Measurements from ENCODE around the gene RNF220.
"Not testable (repeated sequence)": the region's sequence is repeated elsewhere in the genome, so short reads cannot be mapped to it uniquely, and the experiment has no call there.

Gene RNF220

GRCh38 chr1:44545961-44546360 lies 140.9 kb downstream of the RNF220 start:
- no peak for DNase-seq (ENCODE audit: extremely low read depth in 1 of 2, low read depth in 1 of 2)

- DNase-seq (ENCODE audit: extremely low read depth in 1 of 2, low read depth in 1 of 2): no peak
Measured at GRCh38 chr1:44546403-44547053, 141.5 kb downstream of the RNF220 start.

DNA sequence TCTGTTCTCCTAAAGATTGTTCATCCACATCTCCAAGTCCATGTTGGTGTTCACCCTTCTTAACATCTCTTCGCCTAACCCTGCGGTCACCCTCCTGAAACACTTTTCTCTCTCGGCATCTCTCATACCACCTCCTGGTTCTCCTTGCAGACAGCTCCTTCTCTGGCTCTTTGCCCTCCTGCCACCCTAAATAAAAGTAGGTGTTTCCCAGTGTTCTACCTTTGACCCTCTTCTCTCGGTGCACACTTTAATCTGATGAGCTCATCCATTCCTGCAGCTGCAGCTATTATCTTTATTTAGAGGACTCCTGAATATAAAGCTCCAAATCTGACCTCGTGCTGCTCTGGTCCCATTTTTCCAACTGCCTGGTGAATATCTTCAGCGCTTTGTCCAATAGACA lies 142.3 kb downstream of the RNF220 start:
- DNase-seq (ENCODE audit: extremely low read depth in 1 of 2, low read depth in 1 of 2): no peak

DNA sequence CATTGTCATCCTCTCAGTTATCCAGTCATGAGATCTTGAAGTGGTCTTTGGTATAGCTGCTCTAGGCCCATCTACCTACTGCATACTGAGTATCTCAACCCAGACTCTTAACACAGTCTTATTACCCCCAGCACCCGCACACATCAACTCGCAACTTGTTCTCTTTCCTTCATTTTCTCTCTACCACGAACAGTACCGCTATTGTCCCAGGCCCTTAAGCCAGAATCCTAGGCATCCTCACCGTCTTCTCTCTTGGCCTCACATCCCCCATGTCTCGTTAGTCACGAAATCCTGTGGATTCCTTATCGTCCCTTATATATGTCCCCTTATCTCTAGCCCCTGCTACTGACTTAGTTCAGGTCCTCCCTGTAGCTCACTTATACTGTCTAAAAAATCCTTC lies 142.8 kb downstream of the RNF220 start:
- no peak for DNase-seq (ENCODE audit: extremely low read depth in 1 of 2, low read depth in 1 of 2)

DNA sequence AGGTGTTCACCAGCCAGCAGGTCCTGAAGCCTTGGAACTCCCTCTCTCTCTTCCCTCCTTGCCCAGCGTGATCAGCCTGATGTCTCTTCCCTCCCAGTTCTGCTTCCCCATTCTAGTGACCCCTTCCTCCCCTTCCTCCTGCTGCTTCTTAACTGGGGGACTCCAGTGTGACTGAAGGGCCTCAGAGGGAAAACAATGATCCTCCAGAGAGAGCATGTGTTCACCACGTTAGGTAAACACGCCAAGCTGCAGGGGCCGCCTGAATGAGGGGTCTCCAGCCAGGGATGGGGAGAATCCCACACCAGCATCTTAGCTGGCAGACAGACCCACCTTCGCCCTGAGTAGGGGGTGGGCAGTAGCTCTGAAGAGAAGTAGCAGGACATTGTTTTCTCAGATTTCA lies 144.5 kb downstream of the RNF220 start:
- DNase-seq (ENCODE audit: extremely low read depth in 1 of 2, low read depth in 1 of 2): no peak

GRCh38 chr1:44553127-44553758 lies 148.2 kb downstream of the RNF220 start:
- no peak for DNase-seq (ENCODE audit: extremely low read depth in 1 of 2, low read depth in 1 of 2)

GRCh38 chr1:44553771-44554170 lies 148.7 kb downstream of the RNF220 start:
- DNase-seq (ENCODE audit: extremely low read depth in 1 of 2, low read depth in 1 of 2): no peak

DNA sequence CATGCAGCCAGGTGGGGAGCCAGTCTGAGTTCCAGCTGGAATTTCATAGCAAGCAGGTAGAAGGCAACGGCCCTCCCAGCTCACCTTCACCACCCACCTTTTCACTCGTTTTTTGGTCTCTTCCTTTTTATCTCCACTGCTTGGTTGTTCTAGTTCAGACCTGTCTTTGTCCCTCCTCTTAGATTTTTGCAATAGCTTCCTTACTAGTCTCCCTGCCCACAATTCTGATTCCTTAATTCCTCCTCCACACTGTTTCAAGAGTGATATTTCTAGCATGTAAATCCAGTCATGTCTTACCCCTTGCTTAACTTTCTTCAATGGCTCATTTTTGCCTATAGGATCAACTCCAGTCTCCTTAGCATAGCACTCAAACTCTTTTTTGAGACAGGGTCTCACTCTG lies 149.7 kb downstream of the RNF220 start:
- no peak for DNase-seq (ENCODE audit: extremely low read depth in 1 of 2, low read depth in 1 of 2)

DNA sequence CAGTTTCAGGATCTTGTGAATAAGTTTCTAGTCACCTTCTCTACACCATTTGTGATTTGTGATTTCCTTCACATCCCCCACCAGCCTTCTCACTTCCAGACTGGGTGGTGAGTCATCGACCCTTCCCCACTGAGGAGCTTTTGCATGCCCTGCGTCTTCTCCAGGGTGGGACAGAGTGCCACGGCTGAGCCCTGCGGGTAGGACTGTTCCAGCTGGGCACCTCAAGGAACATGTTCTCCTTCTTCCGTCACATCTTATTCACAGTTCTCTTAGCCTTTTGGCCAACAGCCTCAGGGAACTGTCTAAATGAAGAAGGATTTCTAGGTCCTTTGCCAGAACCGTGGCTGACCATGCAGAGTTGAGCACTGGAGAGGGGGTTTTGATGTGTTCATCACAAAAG lies 152.7 kb downstream of the RNF220 start:
- no peak for DNase-seq (ENCODE audit: extremely low read depth in 1 of 2, low read depth in 1 of 2)

DNA sequence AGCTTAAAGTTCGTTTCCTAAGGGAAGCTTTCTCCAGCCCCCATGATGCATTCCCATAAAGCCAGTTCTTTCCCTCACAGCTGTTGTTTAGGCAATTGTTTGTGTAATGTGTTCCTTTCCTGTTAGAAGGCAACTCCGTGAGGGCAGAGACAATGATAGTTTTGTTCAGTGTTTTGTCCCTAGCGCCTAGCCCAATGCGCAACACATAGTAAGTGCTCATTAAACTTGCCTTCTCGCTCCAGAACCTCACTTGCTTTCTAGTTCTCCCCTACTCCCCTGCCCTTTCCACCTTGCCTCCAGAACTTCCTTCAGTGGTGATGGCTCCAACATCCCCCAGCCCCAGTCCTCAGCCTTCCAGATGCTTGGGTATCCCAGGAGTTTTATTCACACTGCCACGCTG lies 153.8 kb downstream of the RNF220 start:
- DNase-seq (ENCODE audit: extremely low read depth in 1 of 2, low read depth in 1 of 2): no peak

DNA sequence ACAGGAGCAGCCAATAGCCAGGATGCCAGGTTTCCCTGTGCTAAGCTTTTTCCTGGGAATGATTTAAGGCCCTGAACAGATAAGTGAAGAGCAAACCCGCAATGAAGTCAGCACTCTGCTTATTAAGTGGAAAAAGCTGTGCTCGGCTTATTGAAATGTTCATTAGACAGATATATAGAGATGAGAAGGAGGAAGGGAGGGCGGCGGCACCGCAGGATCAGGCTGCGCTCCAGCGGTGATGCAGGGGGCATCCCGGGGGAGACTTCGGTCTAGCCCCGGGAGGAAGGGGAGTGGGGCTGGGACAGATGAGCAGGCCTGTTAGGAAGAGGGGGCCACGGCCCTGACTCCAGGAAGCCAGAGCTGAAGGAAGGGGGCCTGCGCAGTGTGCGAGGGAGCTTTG lies 154.3 kb downstream of the RNF220 start:
- DNase-seq (ENCODE audit: extremely low read depth in 1 of 2, low read depth in 1 of 2): no peak

DNA sequence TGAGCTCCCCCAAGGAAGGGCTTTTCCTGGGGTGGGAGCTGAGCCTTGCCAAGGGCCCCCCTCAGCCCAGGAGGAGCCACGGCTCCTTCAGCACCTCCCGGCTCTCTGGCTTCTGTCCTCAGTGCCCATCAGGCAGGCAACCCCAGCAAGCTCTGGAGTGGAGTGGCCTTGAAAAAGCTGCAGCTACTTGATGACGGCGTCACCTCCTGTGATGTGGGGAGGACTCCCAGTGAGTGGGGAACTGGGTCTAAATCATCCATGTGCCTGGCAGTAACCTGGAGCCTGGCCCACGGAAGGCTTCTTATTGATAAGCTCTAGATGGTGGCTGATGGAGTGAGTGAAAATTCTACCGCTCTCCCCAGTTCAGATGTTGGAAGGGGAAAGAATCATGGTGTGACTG lies 154.9 kb downstream of the RNF220 start:
- DNase-seq (ENCODE audit: extremely low read depth in 1 of 2, low read depth in 1 of 2): no peak

- not testable (repeated sequence) for DNase-seq (ENCODE audit: extremely low read depth in 1 of 2, low read depth in 1 of 2)
Measured at GRCh38 chr1:44560696-44561095, 155.6 kb downstream of the RNF220 start.

DNA sequence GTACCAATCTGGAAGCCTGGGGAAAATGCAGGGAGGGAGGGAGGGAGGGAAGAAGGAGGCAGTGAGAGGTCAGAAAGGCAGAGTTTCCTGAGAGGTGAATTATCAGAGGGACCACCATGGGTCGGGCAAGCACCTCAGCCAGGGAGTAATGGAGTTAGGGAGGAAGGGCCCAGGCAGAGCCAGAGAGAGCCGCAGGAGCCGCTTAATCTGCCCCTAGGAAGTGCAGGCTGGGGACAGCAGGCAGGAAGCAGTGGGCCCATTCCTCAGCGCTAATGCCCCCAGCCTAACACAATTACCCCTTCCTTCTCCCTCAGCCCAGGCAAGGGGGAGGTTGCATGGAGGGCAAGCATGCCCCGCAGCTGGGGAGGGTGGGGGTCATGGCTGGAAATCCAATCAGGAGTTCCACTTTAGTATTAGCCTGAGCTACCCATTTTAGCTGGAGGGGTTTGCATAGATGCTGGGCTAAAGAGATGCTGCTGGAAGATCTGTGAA lies 160.2 kb downstream of the RNF220 start:
- no peak for DNase-seq (ENCODE audit: extremely low read depth in 1 of 2, low read depth in 1 of 2)

DNA sequence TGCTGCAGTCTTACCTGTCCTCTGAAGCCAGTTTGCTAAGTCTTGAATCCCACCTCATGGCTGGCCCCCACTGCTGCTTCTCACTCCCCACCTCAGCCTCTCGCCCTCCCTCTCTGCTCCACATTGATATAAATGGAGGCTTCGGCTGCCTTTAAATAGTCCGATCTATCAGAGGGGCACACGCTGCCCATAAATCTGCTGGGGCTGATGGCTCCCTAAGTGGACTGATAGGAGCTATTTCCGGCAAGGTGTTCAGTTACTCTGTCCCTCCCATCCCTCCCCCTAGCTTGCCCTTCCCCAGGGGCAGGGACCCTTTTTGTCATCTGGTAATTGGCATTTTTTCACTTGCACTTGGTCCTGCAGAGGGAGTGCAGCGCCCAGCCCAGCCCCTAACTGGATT lies 160.8 kb downstream of the RNF220 start:
- DNase-seq (ENCODE audit: extremely low read depth in 1 of 2, low read depth in 1 of 2): no peak

- no peak for DNase-seq (ENCODE audit: extremely low read depth in 1 of 2, low read depth in 1 of 2)
Measured at GRCh38 chr1:44566281-44567046, 161.4 kb downstream of the RNF220 start.

DNA sequence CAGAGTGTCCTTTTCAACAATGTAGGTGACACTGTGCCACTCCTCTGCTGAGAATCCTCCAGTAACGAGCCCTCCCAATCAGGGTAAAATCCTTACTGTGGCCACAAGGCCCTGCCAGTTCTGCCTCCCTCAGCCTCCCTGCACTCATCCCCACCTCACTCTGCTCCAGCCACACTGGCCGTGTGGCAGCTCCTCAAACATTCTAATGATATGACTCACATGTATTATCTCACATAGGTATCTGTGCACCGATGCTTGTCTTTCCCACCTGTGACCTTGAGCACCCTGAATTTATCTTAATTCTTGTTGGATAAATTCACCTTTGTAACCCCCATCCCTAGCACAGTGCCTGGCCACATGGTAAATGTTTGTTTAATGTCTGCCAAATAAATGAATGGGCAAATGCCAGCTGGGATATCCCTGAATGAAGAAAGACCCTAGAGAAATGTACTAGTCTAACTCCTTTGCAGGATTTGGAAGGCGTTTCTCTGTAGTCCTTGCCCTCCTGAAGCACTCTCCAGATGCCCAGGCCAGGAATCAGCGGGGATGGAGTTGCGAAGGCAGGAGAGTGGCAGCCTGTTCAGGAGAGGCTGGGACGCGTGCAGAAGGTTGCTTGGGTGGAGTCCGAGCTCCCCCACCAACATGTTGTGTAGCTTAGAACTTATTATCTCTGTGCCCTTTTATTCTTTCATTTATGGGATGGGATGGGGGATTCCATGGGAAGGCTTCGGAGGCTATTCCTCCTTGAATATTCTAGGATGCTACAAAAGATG lies 163.3 kb downstream of the RNF220 start:
- no peak for DNase-seq (ENCODE audit: extremely low read depth in 1 of 2, low read depth in 1 of 2)

DNA sequence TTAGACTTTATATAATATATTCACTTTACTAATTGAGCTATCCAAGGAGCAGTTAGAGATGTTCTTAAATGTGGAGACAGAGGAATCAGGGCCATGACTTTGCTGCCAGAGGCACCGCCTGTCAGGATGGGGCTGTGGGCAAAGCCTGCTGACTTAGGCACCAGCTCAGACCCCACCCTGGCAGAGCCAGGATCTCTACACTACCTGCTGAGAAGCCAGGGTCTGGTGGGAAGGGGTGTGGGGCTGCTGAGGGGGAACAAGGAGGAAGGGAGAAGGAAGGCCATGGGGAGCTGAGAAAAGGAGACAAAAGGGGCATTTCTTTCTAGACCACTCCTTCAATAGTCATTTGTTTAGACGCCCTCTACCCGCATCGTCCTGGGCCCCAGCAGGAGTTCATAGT lies 164.4 kb downstream of the RNF220 start:
- DNase-seq (ENCODE audit: extremely low read depth in 1 of 2, low read depth in 1 of 2): no peak

- DNase-seq (ENCODE audit: extremely low read depth in 1 of 2, low read depth in 1 of 2): no peak
Measured at GRCh38 chr1:44571712-44572571, 166.9 kb downstream of the RNF220 start.

- no peak for DNase-seq (ENCODE audit: extremely low read depth in 1 of 2, low read depth in 1 of 2)
Measured at GRCh38 chr1:44572572-44572879, 167.5 kb downstream of the RNF220 start.

- DNase-seq (ENCODE audit: extremely low read depth in 1 of 2, low read depth in 1 of 2): no peak
Measured at GRCh38 chr1:44575396-44575795, 170.3 kb downstream of the RNF220 start.
